Left ventricle myocardium superior (tissue), 1 donor: ENCODE results near the gene AKR1C2. TPM values are rescaled to one million over a fixed set of nuclear protein-coding genes. Genes with fewer than 3 reads are reported as not detected.
"Not testable (repeated sequence)": the region's sequence is repeated elsewhere in the genome, so short reads cannot be mapped to it uniquely, and the experiment has no call there.

Experiments
- ATAC-seq: fragments of 200-7000 bp; cut with Tn5 transposase; one replicate; pipeline ENCODE4 v1.9.1; 2020; ENCODE audit warnings: mild to moderate bottlenecking, moderate library complexity
- DNase-seq: peaks from one replicate; pipeline ENCODE4 v3.0.0-alpha.2; 2020
- intact Hi-C: fragments of 100-400 bp; cut with micrococcal nuclease; formaldehyde crosslinking; loops from one replicate; pipeline ENCODE4 v1.11.0; 2022
- total RNA-seq: library from RNA; stranded (reverse); fragmentation: NEBNext Ultra II Directional; extraction: Animal tissue kit (Norgen Biotek cat#: 25700); gene quantifications from one replicate; pipeline ENCODE4 v1.2.1, GENCODE V29; 2021
- donor health status: DM: no; HTN: yes; CAD: no; lungs with severe emphysema.

AKR1C2 gene
- total RNA-seq, 1 donor from 2014 or later, result 14.2 TPM

DNA sequence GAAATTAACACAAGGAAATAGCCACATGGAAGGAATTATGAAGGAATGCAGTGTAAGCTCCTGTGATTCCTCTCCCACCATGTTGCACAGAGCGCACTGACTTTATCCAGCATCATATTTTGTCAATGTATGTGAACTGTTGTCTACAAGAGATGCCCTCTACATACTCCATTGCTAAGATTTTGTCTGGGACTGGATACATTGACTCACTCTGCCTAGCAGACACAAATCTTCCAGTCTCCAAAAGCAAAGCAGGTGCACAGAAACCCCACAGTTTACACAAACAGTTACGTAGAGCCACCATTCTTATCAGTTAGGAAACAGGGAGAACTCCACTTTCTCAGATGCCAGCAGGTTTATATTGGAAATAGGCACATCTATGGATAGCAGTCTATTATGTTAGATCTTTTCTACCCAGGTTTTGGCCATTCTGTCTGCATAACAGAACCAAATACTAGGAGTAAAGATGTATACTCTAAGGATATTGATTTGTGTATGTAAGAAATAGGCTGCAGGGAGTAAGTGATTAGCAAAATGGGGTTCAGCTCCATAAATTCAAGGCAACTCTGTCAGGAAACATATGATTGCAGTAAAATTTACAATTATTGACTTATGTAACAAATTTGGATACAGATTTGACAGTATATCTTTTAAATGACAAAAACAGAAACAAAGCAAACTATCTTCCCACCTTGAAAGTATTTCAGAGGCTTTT is 1.5 kb downstream of the AKR1C2 start:
- no peak for ATAC-seq
- intact Hi-C loops, result no loop called here
- no peak for DNase-seq

DNA sequence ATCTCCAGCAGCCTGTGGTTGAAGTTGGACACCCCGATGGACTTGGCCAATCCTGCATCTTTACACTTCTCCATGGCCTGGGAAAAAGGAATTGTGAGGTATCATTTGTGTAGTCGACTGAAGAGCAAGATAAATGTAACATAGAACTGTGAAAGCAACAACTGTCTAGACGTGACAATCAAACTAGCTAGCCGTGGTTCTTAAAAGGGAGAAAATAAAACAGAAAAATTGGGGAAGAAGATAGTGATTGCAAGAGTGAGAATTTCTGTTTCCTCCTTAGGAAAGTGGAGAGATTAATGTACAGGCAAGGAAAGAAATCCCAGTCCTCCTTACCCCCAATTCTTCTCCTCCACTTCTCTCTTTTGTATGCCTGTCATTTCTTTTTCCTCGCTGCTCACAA is 5.0 kb downstream of the AKR1C2 start:
- DNase-seq (no peak), ATAC-seq (no peak)
- intact Hi-C loops, result no loop called here

DNA sequence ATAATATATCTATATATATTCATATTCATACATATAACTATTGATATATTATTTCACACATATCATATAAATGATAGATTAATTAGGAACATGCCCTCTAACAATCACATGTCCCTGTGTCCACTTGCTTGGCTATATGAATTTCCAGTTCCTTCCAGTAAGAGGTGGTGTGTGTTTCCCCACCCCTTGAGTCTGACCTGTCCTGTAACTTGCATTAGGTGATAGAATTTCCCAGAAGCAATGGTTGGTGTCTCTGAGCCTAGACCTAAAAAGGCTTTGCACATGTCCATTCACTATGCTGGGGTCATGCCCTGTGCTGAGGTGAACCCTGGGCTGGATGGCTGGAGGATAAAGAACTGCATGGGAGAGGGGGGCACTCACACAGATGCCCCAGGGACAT is 9.4 kb downstream of the AKR1C2 start:
- DNase-seq, ATAC-seq, intact Hi-C loops: not testable (repeated sequence)

DNA sequence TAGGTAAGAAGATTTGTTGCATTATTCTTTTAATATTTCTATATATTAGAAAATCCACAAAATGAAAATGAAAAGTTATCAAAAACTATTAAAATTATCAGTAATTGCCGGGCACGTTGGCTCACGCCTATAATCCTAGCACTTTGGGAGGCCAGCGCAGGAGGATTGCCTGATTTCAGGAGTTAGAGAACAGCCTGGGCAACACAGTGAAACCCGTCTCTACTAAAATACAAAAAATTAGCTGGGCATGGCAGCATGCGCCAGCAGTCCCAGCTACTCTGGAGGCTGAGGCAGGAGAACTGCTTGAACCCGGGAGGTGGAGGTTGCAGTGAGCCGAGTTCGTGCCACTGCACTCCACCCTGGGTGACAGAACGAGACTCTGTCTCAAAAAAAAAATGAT is 11.1 kb downstream of the AKR1C2 start:
- intact Hi-C loops, ATAC-seq, DNase-seq: not testable (repeated sequence)

DNA sequence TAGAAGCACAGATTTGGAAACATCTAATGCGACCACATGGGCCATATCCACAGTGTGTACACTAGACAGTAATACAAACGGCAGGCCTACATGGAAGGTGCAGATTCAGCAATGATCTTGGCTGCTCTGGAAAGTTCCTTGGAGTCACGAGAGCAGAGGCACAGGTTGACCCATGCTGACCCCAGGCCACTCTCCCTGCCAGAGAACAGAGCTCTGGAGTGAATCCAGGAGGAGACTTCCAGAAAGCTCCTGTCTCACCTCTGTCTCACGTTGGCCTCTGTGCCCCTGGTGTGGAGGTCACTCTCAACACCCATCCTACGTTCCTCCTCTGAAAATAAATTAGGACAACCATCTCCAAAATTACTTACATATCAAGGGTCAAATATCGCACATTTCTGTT is 12.2 kb downstream of the AKR1C2 start:
- ATAC-seq, DNase-seq, intact Hi-C loops: not testable (repeated sequence)

DNA sequence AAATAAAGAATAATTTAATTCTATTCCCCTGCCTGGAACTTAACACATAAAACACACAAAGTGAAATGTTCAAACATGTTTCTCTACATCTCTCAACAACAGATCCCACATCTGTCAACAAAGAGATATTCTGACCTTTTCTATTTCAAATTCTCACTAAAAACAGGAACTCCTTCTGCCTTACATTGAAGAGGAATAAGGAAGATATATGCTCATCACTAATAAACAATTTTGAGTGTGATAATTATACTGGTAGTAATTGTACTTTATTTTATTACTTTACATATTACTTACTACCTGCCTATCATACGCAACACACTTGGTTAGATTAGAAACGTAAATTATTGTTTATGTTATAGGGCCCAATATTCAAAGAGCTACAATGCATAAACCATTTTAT is 13.4 kb downstream of the AKR1C2 start:
- no peak for DNase-seq
- ATAC-seq, result no peak
- intact Hi-C loops, result no loop called here

DNA sequence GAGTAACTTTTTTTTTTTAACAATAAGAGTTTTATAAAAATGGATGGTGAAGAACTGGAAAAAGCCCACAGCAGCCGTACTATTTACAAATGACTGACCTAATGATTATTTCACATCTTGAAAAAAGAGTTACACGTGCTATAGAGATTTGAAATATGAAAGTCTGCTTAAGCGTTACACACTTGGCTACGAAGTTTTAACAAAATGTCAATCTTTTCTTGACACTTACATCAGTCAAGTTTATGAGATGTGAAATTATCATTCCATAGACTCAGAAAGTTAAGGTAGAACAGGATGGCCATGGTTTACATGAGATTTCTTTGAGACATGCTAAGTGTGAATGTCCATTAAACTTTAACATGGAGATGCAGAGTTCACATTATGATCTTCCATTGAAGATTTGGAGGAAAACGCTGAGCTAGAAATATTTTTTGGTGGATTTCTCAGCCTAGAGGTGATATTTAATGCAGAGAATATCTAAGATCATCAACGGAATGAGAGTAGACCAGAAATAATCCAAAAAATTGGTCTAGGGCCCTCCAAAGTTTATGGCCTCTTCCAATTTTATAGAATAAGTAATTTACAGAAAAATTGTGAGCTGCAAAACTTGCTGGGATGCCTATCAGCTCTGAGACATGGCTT is 15.5 kb downstream of the AKR1C2 start:
- DNase-seq, ATAC-seq: not testable (repeated sequence)
- intact Hi-C loops, result loop anchor here (10.0 kb wide), 1 partner anchor 133 kb away; no protein-coding TSS in a partner anchor

DNA sequence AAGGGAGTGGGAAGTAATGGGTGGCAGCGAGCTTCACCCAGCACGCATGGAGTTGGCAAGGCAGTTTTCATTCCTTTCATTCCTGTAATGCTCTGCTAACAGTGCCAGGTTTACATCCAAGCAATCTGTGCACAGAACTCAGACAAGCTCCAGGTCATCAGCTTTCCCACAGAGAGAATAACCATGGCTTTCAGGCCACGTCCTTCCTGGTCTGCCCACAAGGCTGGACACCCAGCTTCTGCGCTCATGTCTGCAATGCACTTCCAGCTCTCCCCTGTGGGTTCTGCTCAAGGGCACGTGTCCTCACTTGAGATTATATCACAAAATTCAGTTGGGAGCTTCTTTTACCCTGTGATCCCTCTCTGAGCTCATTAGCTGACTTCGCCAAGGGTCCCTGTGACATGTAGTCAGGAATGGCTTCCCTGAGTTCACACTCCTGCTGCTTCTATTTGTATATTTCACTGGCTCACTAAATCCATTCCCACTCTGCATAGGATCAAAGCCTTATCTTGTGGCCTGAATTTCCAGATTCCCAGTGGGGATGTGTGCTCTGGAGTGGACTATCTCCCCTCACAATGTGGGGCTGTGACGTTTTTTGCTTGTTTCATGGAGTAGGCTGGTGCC is 18.6 kb downstream of the AKR1C2 start:
- intact Hi-C loops, result loop anchor here (10.0 kb wide), 1 partner anchor 130 kb away; no protein-coding TSS in a partner anchor
- peak; percentile 64 for ATAC-seq
- DNase-seq, result peak; percentile 25

DNA sequence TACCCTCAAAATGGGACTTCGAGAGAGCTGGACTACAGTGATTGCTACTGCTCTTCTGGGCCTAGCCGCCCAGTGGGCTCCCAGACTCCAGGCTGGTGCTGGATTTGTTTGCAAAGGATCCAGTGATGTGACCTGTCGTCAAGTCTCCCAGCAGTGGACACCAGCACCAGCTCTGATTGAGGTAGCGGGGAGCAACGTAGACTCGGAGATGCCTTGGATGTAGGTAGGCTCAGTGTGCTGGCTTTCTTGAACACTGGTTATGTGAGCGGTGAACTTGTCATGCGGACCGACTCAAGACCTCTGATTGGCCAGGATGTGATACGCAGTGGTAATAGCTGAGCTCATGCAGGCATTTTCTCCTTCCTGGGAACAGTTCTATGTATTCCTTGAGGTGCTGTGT is 19.4 kb downstream of the AKR1C2 start:
- ATAC-seq (no peak), DNase-seq (no peak)
- intact Hi-C loops, result loop anchor here (10.0 kb wide), 1 partner anchor 129 kb away; no protein-coding TSS in a partner anchor

DNA sequence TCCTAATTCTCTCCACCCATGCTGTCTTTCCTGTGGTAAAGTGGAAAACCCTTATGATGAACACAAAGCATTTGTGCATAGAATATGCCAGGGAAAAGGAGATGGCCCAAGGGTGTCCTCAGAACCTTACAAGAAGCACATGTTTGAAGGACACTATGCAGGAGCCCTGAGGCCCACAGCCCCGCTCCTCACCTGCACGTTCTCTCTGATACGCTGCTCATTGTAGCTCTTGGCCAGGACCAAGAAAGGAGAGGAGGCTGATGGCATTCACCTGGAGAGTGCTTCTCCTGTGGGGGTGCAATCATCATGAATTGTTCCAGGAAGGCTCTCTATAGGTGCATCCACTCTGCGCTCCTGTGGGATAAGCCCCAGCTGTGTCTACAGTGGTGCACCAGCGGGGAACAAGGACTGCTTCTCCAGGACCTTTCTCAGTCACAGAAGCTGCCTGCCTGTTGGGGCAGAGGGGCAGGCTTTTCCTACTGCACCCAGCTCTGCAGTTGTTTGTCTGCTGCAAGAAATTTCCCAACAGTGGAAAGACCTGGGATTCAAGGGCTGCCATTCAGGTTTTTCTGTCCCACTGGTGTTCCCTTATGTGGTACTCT is 19.9 kb downstream of the AKR1C2 start:
- DNase-seq (no peak), ATAC-seq (no peak)
- intact Hi-C loops, result loop anchor here (10.0 kb wide), 1 partner anchor 129 kb away; no protein-coding TSS in a partner anchor

DNA sequence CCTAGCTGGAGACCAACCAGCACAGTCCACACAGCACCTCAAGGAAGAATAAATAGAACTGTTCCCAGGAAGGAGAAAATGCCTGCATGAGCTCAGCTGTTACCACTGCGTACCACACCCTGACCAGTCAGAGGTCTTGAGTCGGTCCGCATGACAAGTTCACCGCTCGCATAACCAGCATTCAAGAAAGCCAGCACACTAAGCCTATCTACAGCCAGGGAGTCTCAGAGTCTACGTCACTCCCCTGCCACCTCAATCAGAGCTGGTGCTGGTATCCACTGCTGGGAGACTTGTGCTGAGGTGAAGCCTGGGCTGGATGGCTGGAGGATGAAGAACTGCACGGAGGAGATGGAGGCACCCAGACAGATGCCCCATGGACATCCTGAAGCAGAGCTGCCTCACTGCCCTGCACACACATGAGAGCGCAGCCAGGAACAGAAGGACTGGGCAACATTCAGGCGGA is 20.9 kb downstream of the AKR1C2 start:
- ATAC-seq, result peak; percentile 35
- intact Hi-C loops, result loop anchor here (10.0 kb wide), 1 partner anchor 128 kb away; no protein-coding TSS in a partner anchor
- no peak for DNase-seq

DNA sequence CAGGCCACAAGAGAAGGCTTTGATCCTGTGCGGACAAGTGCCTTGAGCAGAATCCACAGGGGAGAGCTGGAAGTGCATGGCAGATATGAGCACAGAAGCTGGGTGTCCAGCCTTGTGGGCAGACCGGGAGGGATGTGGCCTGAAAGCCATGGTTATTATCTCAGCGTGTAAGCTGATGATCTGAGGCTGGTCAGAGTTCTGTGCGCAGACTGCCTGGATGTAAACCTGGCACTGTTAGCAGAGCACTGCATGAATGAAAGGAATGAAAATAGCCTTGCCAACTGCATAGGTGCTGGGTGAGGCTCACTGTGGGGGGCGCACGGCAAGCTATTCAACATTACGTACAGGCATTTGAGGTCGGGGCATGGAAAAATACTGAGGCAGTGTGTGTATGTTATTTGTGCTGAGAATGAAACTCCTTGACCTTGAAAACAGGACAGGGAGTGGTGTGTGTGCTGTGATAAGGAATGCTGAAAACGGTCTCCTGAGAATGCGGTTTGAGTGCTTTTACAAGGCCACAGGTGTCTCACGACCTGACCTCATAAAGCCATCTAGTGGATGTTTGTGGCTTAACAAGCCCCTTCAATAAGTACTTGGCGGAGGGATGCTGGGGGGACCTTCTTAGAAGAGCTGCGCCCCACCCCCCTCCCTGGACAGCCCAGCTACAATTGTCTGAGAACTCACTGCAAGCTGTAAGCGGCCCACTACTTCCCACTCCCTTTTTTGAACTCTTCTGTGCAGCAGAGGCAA is 21.8 kb downstream of the AKR1C2 start:
- intact Hi-C loops, result loop anchor here (10.0 kb wide), 1 partner anchor 127 kb away; no protein-coding TSS in a partner anchor
- ATAC-seq, result peak; percentile 65

DNA sequence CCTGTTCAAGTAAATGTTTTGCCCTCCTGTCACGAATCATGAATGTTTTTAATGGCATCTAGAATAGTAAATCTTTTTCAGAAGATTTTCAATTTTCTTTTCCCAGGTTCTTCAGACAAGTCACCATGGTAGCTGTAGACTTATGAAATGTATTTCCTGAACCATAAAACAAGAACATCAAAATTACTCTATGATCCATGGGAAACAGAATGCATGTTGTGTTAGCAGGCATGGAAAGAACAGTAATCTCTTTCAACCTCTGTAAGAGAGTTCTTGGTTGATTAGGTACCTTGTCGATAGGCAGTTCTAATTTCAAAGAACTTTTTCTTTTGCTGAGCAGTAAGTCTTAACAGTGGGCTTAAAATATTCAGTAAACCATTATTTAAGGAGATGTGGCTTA is 22.9 kb downstream of the AKR1C2 start:
- intact Hi-C loops, result loop anchor here (10.0 kb wide), 1 partner anchor 126 kb away; no protein-coding TSS in a partner anchor
- ATAC-seq (no peak), DNase-seq (no peak)

More for the DNA sequence above, 21.8 kb downstream of the AKR1C2 start:
- no peak for DNase-seq

DNA sequence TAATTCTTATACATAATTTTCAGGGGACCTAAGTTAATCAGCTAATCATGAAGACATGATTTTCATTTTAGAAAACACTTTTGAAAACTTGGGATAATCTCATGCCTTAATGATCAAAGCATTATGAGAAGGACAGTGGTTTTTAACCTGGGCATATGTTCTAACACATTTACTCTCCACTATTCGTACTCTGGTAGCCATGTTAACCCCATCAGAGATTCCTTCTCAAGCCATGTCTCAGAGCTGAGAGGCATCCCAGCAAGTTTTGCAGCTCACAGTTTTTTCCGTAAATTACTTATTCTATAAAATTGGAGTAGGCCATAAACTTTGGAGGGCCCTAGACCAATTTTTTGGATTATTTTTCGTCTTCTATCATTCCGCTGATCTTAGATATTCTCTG is 24.8 kb downstream of the AKR1C2 start:
- no peak for ATAC-seq
- no peak for DNase-seq
- intact Hi-C loops, result no loop called here

DNA sequence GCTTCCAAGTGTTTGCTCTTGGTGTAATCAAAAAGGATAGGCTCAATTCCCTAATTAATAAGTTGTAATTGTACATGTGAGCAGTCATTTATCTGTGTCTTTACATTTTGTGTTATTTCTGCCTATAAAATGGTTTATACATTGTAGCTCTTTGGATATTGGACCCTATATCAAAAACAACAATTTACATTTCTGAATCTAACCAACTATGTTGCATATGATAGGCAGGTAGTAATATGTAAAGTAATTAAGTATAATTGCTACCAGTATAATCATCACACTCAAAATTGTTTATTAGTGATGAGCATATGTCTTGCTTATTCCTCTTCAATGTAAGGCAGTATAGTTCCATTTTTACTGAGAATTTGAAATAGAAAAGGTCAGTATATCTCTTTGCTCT is 26.6 kb downstream of the AKR1C2 start:
- ATAC-seq (no peak), DNase-seq (no peak)
- intact Hi-C loops, result no loop called here

DNA sequence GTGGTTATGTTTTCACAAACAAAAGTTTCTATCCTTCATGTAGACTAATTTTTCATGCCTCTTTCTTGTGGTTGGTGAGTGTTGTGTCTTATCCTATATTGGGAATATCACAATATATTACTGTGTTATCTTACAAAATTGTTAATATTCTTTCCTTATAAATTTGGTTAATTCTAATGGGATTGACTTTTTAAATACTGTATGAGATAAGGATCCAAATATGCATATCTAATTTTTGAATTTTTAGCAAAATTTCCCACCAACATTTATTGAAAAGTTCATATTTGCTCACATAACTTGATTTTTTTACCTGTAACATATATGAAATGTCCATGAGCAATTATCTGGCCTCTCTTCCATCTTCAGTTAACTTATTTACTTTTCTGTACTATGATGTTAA is 29.3 kb downstream of the AKR1C2 start:
- DNase-seq, ATAC-seq, intact Hi-C loops: not testable (repeated sequence)

DNA sequence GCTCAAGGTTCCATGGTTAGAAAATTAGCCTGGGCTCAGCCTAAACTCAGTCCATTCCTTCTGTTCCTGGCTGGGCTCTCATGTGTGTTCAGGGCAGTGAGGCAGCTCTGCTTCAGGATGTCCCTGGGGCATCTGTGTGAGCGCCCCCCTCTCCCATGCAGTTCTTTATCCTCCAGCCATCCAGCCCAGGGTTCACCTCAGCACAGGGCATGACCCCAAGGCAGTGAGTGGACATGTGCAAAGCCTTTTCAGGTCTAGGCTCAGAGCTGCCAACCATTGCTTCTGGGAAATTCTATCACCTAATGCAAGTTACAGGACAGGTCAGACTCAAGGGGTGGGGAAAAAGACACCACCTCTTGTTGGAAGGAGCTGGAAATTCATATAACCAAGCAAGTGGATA is 30.4 kb downstream of the AKR1C2 start:
- DNase-seq, ATAC-seq, intact Hi-C loops: not testable (repeated sequence)

DNA sequence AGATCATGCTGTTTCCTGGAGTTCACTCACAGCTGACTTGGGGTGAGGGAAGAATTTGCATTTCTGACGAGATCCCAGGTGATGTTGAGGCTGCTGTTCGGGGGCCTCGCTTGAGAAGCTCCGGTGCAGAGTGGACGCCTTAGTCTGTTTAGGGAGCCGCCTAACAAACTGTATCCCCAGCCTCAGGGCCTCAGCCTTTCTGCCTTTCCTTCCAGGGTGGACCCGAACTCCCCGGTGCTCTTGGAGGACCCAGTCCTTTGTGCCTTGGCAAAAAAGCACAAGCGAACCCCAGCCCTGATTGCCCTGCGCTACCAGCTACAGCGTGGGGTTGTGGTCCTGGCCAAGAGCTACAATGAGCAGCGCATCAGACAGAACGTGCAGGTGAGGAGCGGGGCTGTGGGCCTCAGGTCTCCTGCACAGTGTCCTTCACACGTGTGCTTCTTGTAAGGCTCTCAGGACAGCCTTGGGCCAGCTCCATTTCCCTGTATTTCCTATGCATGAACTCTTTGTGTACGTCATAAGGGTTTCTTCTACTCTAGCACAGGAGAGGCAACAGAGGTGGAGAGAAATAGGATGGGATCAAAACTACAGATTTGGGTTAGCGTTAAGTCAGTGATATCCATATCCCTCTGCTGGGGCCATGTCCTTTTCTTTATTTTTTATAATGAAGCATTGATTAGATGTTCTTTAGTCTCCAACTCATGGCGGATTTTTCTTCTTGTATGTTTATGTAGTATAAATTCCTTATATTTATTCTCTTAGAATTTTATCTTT is 31.1 kb downstream of the AKR1C2 start:
- intact Hi-C loops, ATAC-seq, DNase-seq: not testable (repeated sequence)
